ENCODE measurements around the gene OR2K2.
"Not testable (repeated sequence)": the region's sequence is repeated elsewhere in the genome, so short reads cannot be mapped to it uniquely, and the experiment has no call there.

- TF ChIP-seq POLR2AphosphoS5, POLR2A (IDR thresholded peaks at IDR 0.05): not testable (repeated sequence)
- TF ChIP-seq CTCF (IDR thresholded peaks at IDR 0.05) = peak in 1 of 7 experiments; percentile 12
Measured at GRCh38 chr9:111299599-111299966, 30.4 kb downstream of the OR2K2 start.
